GM18499 (cell line): ENCODE results near the gene PRPF4.
A peak's percentile ranks its signal among the peaks of the same experiment; 100 is the strongest.
"Not testable (repeated sequence)": the region's sequence is repeated elsewhere in the genome, so short reads cannot be mapped to it uniquely, and the experiment has no call there.

Source experiments
- ATAC-seq: cut with Tn5 transposase; IDR thresholded peaks from one replicate; pipeline ENCODE4 v1.9.1; 2021; ENCODE audit warnings: moderate number of reproducible peaks; ENCODE audit not compliant: insufficient read depth, unreplicated experiment

The PRPF4 gene

GRCh38 chr9:113275157-113276131 is at the start of gene PRPF4, which contains the start of gene CDC26:
TSS of gene PRPF4 (plus strand) at chr9:113275658. CDS start at chr9:113275744, 86 bp downstream.
TSS of gene CDC26 (minus strand) at chr9:113275572. CDS start at chr9:113272507, 3,065 bp downstream.
- peak; percentile 97 for ATAC-seq

GRCh38 chr9:113227436-113227835 is 48.0 kb upstream of the PRPF4 start:
- no peak for ATAC-seq

GRCh38 chr9:113228130-113228665 is 47.3 kb upstream of the PRPF4 start:
- ATAC-seq, result no peak

GRCh38 chr9:113231701-113232100 is 43.8 kb upstream of the PRPF4 start:
- ATAC-seq, result no peak

GRCh38 chr9:113235701-113236255 is 39.7 kb upstream of the PRPF4 start:
- not testable (repeated sequence) for ATAC-seq

GRCh38 chr9:113237026-113237425 is 38.4 kb upstream of the PRPF4 start:
- ATAC-seq, result no peak

- no peak for ATAC-seq
These were observed 37.1 kb upstream of the PRPF4 start for GRCh38 chr9:113238202-113238858.

- ATAC-seq, result no peak
These were observed 36.6 kb upstream of the PRPF4 start for GRCh38 chr9:113238859-113239232.

- no peak for ATAC-seq
These were observed 34.3 kb upstream of the PRPF4 start for GRCh38 chr9:113241161-113241560.

- ATAC-seq, result no peak
These were observed 30.9 kb upstream of the PRPF4 start for GRCh38 chr9:113244556-113244955.

- ATAC-seq, result no peak
These were observed 29.6 kb upstream of the PRPF4 start for GRCh38 chr9:113245894-113246293.

- ATAC-seq, result no peak
These were observed 28.5 kb upstream of the PRPF4 start for GRCh38 chr9:113246928-113247327.

GRCh38 chr9:113247640-113248039 is 27.8 kb upstream of the PRPF4 start:
- no peak for ATAC-seq

GRCh38 chr9:113249661-113250060 is 25.8 kb upstream of the PRPF4 start:
- ATAC-seq, result not testable (repeated sequence)

GRCh38 chr9:113250807-113251206 is 24.7 kb upstream of the PRPF4 start:
- ATAC-seq, result no peak

- no peak for ATAC-seq
These were observed 20.5 kb upstream of the PRPF4 start for GRCh38 chr9:113254991-113255390.

- no peak for ATAC-seq
These were observed 20.0 kb upstream of the PRPF4 start for GRCh38 chr9:113255438-113255837.

- no peak for ATAC-seq
These were observed 17.6 kb upstream of the PRPF4 start for GRCh38 chr9:113257863-113258262.

GRCh38 chr9:113258282-113258681 is 17.2 kb upstream of the PRPF4 start:
- ATAC-seq, result no peak

- ATAC-seq, result no peak
These were observed 13.4 kb upstream of the PRPF4 start for GRCh38 chr9:113261917-113262671.
